ENCODE data around the gene TFF2. TPM values are rescaled to one million over a fixed set of nuclear protein-coding genes. Genes with fewer than 3 reads are reported as not detected.

The TFF2 gene
- total RNA-seq, 1 experiment from 2014 or later = not detected

- no peak for DNase-seq (ENCODE audit: extremely low read depth, low read depth)
Observed at GRCh38 chr21:42348762-42349161, 2.0 kb downstream of the TFF2 start.

GRCh38 chr21:42347601-42348327 is 3.0 kb downstream of the TFF2 start:
- DNase-seq (ENCODE audit: extremely low read depth, low read depth) = no peak

- DNase-seq (ENCODE audit: extremely low read depth, low read depth) = no peak
Observed at GRCh38 chr21:42346866-42347600, 3.8 kb downstream of the TFF2 start.

DNA sequence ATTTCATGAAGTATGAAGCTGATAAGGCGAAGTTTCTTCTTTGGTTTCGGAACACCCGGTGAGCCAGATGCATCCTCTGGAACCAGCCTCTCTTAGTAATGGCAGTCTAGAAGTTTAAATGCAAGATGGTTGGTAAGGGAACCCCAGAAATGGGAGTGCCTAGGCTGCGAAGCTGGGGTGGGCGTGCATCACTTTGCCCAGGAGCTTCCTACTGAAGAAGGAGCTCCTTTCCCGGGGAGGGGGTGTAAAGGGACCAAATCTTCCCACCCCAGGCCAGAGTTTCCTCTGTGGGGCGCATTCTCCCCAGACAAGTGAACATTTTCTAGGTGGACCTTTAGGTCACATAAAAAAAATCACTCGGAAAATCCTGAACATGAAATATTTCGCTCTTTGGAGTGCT is 4.4 kb downstream of the TFF2 start:
- DNase-seq (ENCODE audit: extremely low read depth, low read depth) = no peak

GRCh38 chr21:42344631-42345030 is 6.2 kb downstream of the TFF2 start:
- no peak for DNase-seq (ENCODE audit: extremely low read depth, low read depth)

GRCh38 chr21:42343963-42344510 is 6.8 kb downstream of the TFF2 start:
- no peak for DNase-seq (ENCODE audit: extremely low read depth, low read depth)

DNA sequence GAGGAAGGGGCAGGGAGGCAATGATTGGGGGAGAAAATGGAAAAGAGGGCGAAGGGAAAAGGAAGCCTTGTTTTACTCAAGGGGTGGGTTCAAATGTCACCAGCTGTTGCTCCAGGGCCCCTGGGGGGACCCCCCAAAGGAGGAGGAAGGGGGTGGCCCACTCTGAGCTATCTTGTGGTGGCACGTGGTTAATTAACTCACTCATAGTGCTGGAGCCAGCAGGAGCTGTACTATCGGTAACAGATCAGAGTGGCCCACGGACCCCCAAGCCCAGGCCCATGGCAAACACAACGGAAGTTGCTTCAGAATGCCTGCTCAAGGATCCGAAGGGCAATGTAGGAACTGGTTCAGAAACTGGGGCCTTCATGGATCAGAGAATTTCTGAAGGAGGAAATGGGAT is 7.2 kb downstream of the TFF2 start:
- no peak for DNase-seq (ENCODE audit: extremely low read depth, low read depth)

GRCh38 chr21:42343101-42343500 is 7.7 kb downstream of the TFF2 start:
- no peak for DNase-seq (ENCODE audit: extremely low read depth, low read depth)

GRCh38 chr21:42341776-42342542 is 8.8 kb downstream of the TFF2 start:
- no peak for DNase-seq (ENCODE audit: extremely low read depth, low read depth)

DNA sequence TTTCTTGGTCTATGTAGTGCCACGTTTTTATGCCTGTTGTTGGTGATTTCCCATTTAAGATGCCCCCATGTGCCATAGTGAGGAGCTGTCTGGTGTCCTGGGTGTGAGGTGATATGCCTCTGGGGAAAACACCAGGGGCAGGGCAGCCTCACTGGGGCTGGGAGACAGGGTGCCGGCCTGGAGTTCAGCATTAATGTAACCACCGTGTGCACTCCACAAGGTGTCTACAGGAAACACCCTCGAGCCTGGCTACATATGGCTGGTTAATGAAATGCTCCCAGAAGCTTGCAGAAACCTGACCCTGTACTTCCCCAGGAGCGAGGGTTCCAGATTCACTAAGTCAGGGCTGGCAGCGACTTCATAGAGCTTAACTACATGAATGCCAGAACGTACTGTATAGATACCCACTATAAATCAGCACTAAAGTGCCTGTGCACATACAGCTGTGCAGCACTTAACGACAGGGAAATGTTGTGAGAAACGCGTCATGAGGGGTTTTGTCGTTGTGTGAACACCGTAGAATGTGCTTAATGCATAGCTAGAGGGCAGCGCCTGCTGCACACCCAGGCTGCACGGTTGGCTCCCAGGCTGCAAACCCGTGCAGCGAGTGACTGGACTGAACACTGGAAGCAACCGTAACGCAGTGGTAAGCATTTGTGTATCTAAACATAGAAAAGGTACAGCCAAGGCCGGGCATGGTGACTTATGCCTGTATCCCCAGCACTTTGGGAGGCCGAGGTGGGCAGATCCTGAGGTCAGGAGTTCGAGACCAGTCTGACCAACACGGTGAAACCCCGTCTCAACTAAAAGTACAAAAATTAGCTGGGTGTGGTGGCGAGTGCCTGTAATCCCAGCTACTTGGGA is 10.4 kb downstream of the TFF2 start:
- no peak for DNase-seq (ENCODE audit: extremely low read depth, low read depth)

- no peak for DNase-seq (ENCODE audit: extremely low read depth, low read depth)
Observed at GRCh38 chr21:42338729-42339715, 11.8 kb downstream of the TFF2 start.

- peak; percentile 37 for DNase-seq (ENCODE audit: extremely low read depth, low read depth)
Observed at GRCh38 chr21:42337830-42338728, 12.7 kb downstream of the TFF2 start.

- DNase-seq (ENCODE audit: extremely low read depth, low read depth) = no peak
Observed at GRCh38 chr21:42337276-42337675, 13.5 kb downstream of the TFF2 start.

- DNase-seq (ENCODE audit: extremely low read depth, low read depth) = no peak
Observed at GRCh38 chr21:42336054-42336453, 14.7 kb downstream of the TFF2 start.

DNA sequence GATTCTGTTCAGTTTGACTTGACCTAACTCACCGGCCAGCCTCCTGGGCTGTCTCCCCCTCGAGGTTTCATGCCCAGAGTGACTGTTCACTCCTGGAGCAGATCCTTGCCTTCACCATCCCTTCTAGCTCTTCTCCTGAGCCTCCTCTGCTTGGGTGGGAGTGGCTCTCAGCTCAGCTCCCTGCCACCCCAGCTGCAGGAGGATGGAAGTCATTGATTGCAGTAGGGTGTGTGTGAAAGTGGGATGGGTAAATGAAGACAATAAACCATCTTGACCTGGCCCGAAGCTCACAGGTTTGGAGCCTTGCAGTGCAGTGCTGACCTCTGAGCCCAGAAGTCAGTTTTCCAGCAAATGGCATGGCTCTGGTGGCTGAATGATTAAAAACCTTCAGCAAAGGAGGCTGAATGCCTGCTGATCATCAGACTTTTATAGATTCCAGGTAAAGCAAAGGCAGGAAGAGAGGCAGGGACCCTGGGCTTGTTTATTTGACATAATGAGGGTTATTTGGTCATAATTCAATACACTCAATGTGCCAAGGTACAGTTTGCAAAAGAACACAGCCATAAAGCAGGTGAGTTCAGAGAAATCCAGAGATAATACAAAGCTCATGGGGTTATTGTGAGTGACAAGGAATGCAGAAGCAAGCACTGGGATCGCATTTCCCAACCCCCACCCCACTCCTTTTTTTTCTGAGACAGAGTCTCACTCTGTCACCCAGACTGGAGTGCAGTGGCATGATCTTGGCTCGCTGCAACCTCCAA is 18.1 kb downstream of the TFF2 start:
- no peak for DNase-seq (ENCODE audit: extremely low read depth, low read depth)

- DNase-seq (ENCODE audit: extremely low read depth, low read depth) = no peak
Observed at GRCh38 chr21:42331660-42332059, 19.1 kb downstream of the TFF2 start.
